OCI-LY1 (cell line): Measurements from ENCODE around the gene IL1RN.

Experiments
- CTCF ChIP-seq: fragments of 200-600 bp; sonication (generic), shearing (Covaris generic); IDR thresholded peaks from 2 replicates; pipeline ENCODE4 v1.5.1; 2017; ENCODE audit warnings: mild to moderate bottlenecking, antibody characterized with exemption, low read length, moderate library complexity, mixed read lengths
- EZH2 ChIP-seq: fragments of 200-600 bp; sonication (generic), shearing (Covaris generic); IDR thresholded peaks from 2 replicates; pipeline ENCODE4 v1.8.0; 2017; ENCODE audit warnings: borderline replicate concordance, mixed run types, mild to moderate bottlenecking, antibody characterized with exemption, low read length, moderate library complexity, mixed read lengths

- TF ChIP-seq CTCF: no peak
- no peak for TF ChIP-seq EZH2
Measured at GRCh38 chr2:113132414-113133021, 5.1 kb downstream of the IL1RN start.
